IMR-90 (cell line): ENCODE results near the gene ARFGEF3. TPM values are rescaled to one million over a fixed set of nuclear protein-coding genes. Genes with fewer than 3 reads are reported as not detected.

Experiments
- ATAC-seq: fragments of 200-7000 bp; cut with Tn5 transposase; 2 replicates; pipeline ENCODE4 v1.9.1; 2020; ENCODE audit warnings: low read depth, mild to moderate bottlenecking, moderate library complexity
- BruUV-seq: library from RNA; stranded (reverse); fragments of 400-500 nt; replicated peaks from 2 replicates; lab custom pipeline; 2021; lab: Mats Ljungman, UMichigan
- CTCF ChIA-PET: fragments of 300-600 bp; formaldehyde crosslinking; extraction: SDS; loops from one replicate; lab custom pipeline; 2021; ENCODE audit warnings: antibody characterized with exemption; lab: Yijun Ruan, JAX
- POLR2A ChIA-PET: fragments of 300-600 bp; sonication (Branson Sonifier 250); formaldehyde crosslinking; loops from one replicate; lab custom pipeline; 2022; ENCODE audit warnings: antibody characterized with exemption; ENCODE audit not compliant: unreplicated experiment; lab: Charles Lee
- DNase-seq: peaks from one replicate; pipeline ENCODE4 v3.0.0; 2013
- H2AFZ ChIP-seq: replicated peaks from 2 replicates; pipeline ENCODE3; 2013; ENCODE audit warnings: low read length, mild to moderate bottlenecking; ENCODE audit not compliant: poor library complexity
- H2AK5ac ChIP-seq: 2 replicates; pipeline ENCODE4 v1.6.1; 2013; ENCODE audit warnings: low read depth, low read length, inconsistent platforms
- H2AK9ac ChIP-seq: replicated peaks from 2 replicates; pipeline ENCODE3; 2013; ENCODE audit warnings: mild to moderate bottlenecking, low read depth, low read length, moderate library complexity; ENCODE audit not compliant: poor library complexity
- H2BK120ac ChIP-seq: 2 replicates; pipeline ENCODE4 v1.6.1; 2013; ENCODE audit warnings: low read depth, low read length, inconsistent platforms
- H2BK15ac ChIP-seq: 3 replicates; pipeline ENCODE4 v1.6.1; 2013; ENCODE audit warnings: low read depth, low read length, inconsistent platforms
- H2BK20ac ChIP-seq: 2 replicates; pipeline ENCODE4 v1.6.1; 2013; ENCODE audit warnings: low read depth, mild to moderate bottlenecking, inconsistent platforms, low read length, moderate library complexity
- H2BK5ac ChIP-seq: 2 replicates; pipeline ENCODE4 v1.6.1; 2013; ENCODE audit warnings: mild to moderate bottlenecking, low read depth, low read length, inconsistent platforms; ENCODE audit not compliant: poor library complexity, severe bottlenecking
- H3K14ac ChIP-seq: replicated peaks from 2 replicates; pipeline ENCODE4 v1.6.1; 2013; ENCODE audit warnings: low read depth, low read length, inconsistent platforms
- H3K18ac ChIP-seq: 2 replicates; pipeline ENCODE4 v1.6.1; 2013; ENCODE audit warnings: low read depth, low read length, control low read depth
- H3K23ac ChIP-seq: 2 replicates; pipeline ENCODE4 v1.6.1; 2013; ENCODE audit warnings: low read depth, low read length, inconsistent platforms
- H3K27ac ChIP-seq: 2 replicates; pipeline ENCODE4 v1.5.1; 2013; ENCODE audit warnings: mild to moderate bottlenecking, control low read depth, low read length; ENCODE audit not compliant: insufficient read depth
- H3K27me3 ChIP-seq: 2 replicates; pipeline ENCODE4 v1.6.1; 2013; ENCODE audit warnings: low read length; ENCODE audit not compliant: control insufficient read depth, insufficient read depth
- H3K36me3 ChIP-seq: 2 replicates; pipeline ENCODE4 v1.6.1; 2013; ENCODE audit warnings: low read length, mixed read lengths; ENCODE audit not compliant: control insufficient read depth, insufficient read depth
- H3K4ac ChIP-seq: 2 replicates; pipeline ENCODE4 v1.6.1; 2013; ENCODE audit warnings: low read depth, low read length, inconsistent platforms
- H3K4me1 ChIP-seq: 2 replicates; pipeline ENCODE4 v1.6.1; 2013; ENCODE audit warnings: low read length, mixed read lengths; ENCODE audit not compliant: control insufficient read depth, insufficient read depth
- H3K4me2 ChIP-seq: 2 replicates; pipeline ENCODE4 v1.6.1; 2013; ENCODE audit warnings: low read depth, mild to moderate bottlenecking, control low read depth, low read length, moderate library complexity
- H3K4me3 ChIP-seq: 2 replicates; pipeline ENCODE4 v1.5.1; 2013; ENCODE audit warnings: low read depth, mild to moderate bottlenecking, control low read depth, low read length, moderate library complexity; ENCODE audit not compliant: insufficient read depth
- H3K56ac ChIP-seq: 2 replicates; pipeline ENCODE4 v1.6.1; 2013; ENCODE audit warnings: low read length, inconsistent platforms; ENCODE audit not compliant: insufficient read depth; ENCODE audit errors: extremely low read depth
- H3K79me1 ChIP-seq, 2 experiments: 2 replicates each; pipeline ENCODE4 v1.6.1; 2013; ENCODE audit warnings: low read length in 2 of 2, inconsistent platforms in 1 of 2, low read depth in 1 of 2
- H3K9ac ChIP-seq: 2 replicates; pipeline ENCODE4 v1.6.1; 2013; ENCODE audit warnings: low read depth, low read length, control low read depth
- H3K9me1 ChIP-seq: 2 replicates; pipeline ENCODE4 v1.6.1; 2013; ENCODE audit warnings: low read length, inconsistent platforms; ENCODE audit not compliant: insufficient read depth
- H3K9me3 ChIP-seq: 2 replicates; pipeline ENCODE4 v1.6.1; 2013; ENCODE audit warnings: low read length; ENCODE audit not compliant: control insufficient read depth, insufficient read depth
- H4K20me1 ChIP-seq: 2 replicates; pipeline ENCODE4 v1.6.1; 2013; ENCODE audit warnings: low read length, inconsistent platforms; ENCODE audit not compliant: insufficient read depth
- H4K5ac ChIP-seq: 2 replicates; pipeline ENCODE4 v1.6.1; 2013; ENCODE audit warnings: mild to moderate bottlenecking, low read depth, low read length, control low read depth
- H4K8ac ChIP-seq, 2 experiments: 2 replicates each; pipeline ENCODE4 v1.6.1; 2013; ENCODE audit warnings: low read depth in 2 of 2, low read length in 2 of 2, control low read depth in 1 of 2, inconsistent platforms in 1 of 2
- H4K91ac ChIP-seq: 2 replicates; pipeline ENCODE4 v1.6.1; 2013; ENCODE audit warnings: low read depth, low read length, inconsistent platforms; ENCODE audit not compliant: insufficient read depth
- MAFK ChIP-seq: IDR thresholded peaks from 2 replicates; pipeline ENCODE4 v1.6.1; 2012; ENCODE audit warnings: low read depth, low read length, improper control_type of control experiment
- MAZ ChIP-seq: IDR thresholded peaks from 2 replicates; pipeline ENCODE4 v1.6.1; 2012; ENCODE audit warnings: low read depth, mild to moderate bottlenecking, low read length, improper control_type of control experiment, moderate library complexity, borderline replicate concordance
- NFE2L2 ChIP-seq: fragments of 150-350 bp; IDR thresholded peaks from 2 replicates; pipeline ENCODE4 v1.6.1; 2016; ENCODE audit warnings: low read depth, mild to moderate bottlenecking, low read length
- POLR2A ChIP-seq: IDR thresholded peaks from 2 replicates; pipeline ENCODE4 v1.6.1; 2012; ENCODE audit warnings: mild to moderate bottlenecking, low read depth, low read length
- WGBS, 2 experiments: methylation state at CpG; one replicate each; pipeline versions ENCODE4 v1.1.5 to v1.1.7; 2013; ENCODE audit warnings: missing lambda C conversion rate in 2 of 2; ENCODE audit not compliant: insufficient read length in 1 of 2; ENCODE audit errors: extremely low coverage in 2 of 2; 5-methylcytosine and 5-hydroxymethylcytosine counted together
- dilution Hi-C: fragments of 300-500 bp; cut with HindIII; formaldehyde crosslinking; loops from one replicate; pipeline ENCODE4 v1.14.3; 2018; ENCODE audit warnings: low sequenced_read_pairs; ENCODE audit not compliant: unreplicated experiment
- in situ Hi-C: fragments of 300-500 bp; cut with MboI; formaldehyde crosslinking; loops from 3 replicates; pipeline ENCODE4 v1.14.3; 2019; ENCODE audit warnings: low sequenced_read_pairs, inconsistent platforms, mixed read lengths
- intact Hi-C: fragments of 100-400 bp; cut with micrococcal nuclease; formaldehyde crosslinking; loops from 2 replicates; pipeline ENCODE4 v1.10.0; 2022
- polyA plus RNA-seq, 3 experiments: library from polyadenylated mRNA; depleted of rRNA; stranded (reverse); fragments of >200 nt; gene quantifications; 2 replicates each; pipeline ENCODE4 v1.2.3, GENCODE V29; 2012; ENCODE audit warnings: low replicate concordance in 1 of 3
- total RNA-seq: library from RNA; depleted of rRNA; stranded (reverse); fragments of >200 nt; gene quantifications from 2 replicates; pipeline ENCODE4 v1.2.3, GENCODE V29; 2012

ARFGEF3 gene
- total and polyA plus RNA-seq, 2 of the 4 experiments (the other 2 are of a cell fraction): under 0.01 to 0.02 TPM

- Histone ChIP-seq H2AK5ac (no peak overlapping the region), H2BK120ac (no peak overlapping the region), H3K4me3 (no peak overlapping the region), H3K79me1 (no peaks in the 10 kb centered on the region), H3K27me3 (peaks cover 14% of the 10 kb centered on the region), H4K91ac (no peak overlapping the region), H4K20me1 (no peaks in the 10 kb centered on the region), H2AFZ (no peak overlapping the region), H4K8ac (no peak overlapping the region), H3K56ac (no peak overlapping the region), H3K23ac (no peak overlapping the region), H2BK20ac (no peak overlapping the region), H2BK15ac (no peak overlapping the region), H3K14ac (no peak overlapping the region), H3K4me1 (no peaks in the 10 kb centered on the region), H3K4me2 (no peak overlapping the region), H3K9ac (no peak overlapping the region), H3K9me1 (no peaks in the 10 kb centered on the region), H2BK5ac (no peak overlapping the region), H3K9me3 (no peaks in the 10 kb centered on the region), H4K5ac (no peak overlapping the region), H2AK9ac (no peak overlapping the region), H3K27ac (no peak overlapping the region), H3K4ac (no peak overlapping the region), H3K36me3 (no peaks in the 10 kb centered on the region), H3K18ac (no peak overlapping the region)
- ChIA-PET CTCF (no interaction called here), POLR2A (no interaction called here)
- in situ Hi-C loops (no loop called here), intact Hi-C loops (loop anchor here (5.0 kb wide), 1 partner anchor 99 kb away; no protein-coding TSS in a partner anchor), dilution Hi-C loops (no loop called here)
- no TSS peak for BruUV-seq
- TF ChIP-seq MAFK (no peak), NFE2L2 (no peak), POLR2A (no peak), MAZ (no peak)
- DNase-seq (no peak), ATAC-seq (no peak)
- no CpG with 5 or more reads among the region's 1 CpG for WGBS, 2 experiments
Observed at GRCh38 chr6:138341176-138341575, 179.4 kb downstream of the ARFGEF3 start.
